Ishikawa (cell line): ENCODE results near the gene GAB2.

Source experiments
- CEBPB ChIP-seq: IDR thresholded peaks from 2 replicates; pipeline ENCODE4 v1.6.1; 2012
- CREB1 ChIP-seq: IDR thresholded peaks from 2 replicates; pipeline ENCODE4 v1.6.1; 2012; ENCODE audit warnings: low read depth
- EGR1 ChIP-seq: IDR thresholded peaks from 2 replicates; pipeline ENCODE4 v1.6.1; 2012
- EP300 ChIP-seq: IDR thresholded peaks from 2 replicates; pipeline ENCODE4 v1.6.1; 2012; ENCODE audit warnings: borderline replicate concordance
- FOXM1 ChIP-seq: IDR thresholded peaks from 2 replicates; pipeline ENCODE4 v1.6.1; 2012; ENCODE audit warnings: low read depth, borderline replicate concordance
- MAX ChIP-seq: IDR thresholded peaks from 2 replicates; pipeline ENCODE4 v1.6.1; 2012
- NFIC ChIP-seq: IDR thresholded peaks from 2 replicates; pipeline ENCODE4 v1.6.1; 2012
- RAD21 ChIP-seq: IDR thresholded peaks from 2 replicates; pipeline ENCODE4 v1.6.1; 2012; ENCODE audit warnings: low read depth
- REST ChIP-seq: IDR thresholded peaks from 2 replicates; pipeline ENCODE4 v1.6.1; 2012; ENCODE audit warnings: low read depth, mild to moderate bottlenecking
- TAF1 ChIP-seq: IDR thresholded peaks from 2 replicates; pipeline ENCODE4 v1.6.1; 2012; ENCODE audit warnings: low read depth, mild to moderate bottlenecking
- TCF12 ChIP-seq: IDR thresholded peaks from 2 replicates; pipeline ENCODE4 v1.6.1; 2012; ENCODE audit warnings: low read depth
- TEAD4 ChIP-seq: IDR thresholded peaks from 2 replicates; pipeline ENCODE4 v1.6.1; 2012
- USF1 ChIP-seq: IDR thresholded peaks from 2 replicates; pipeline ENCODE4 v1.6.1; 2012
- YY1 ChIP-seq: IDR thresholded peaks from 2 replicates; pipeline ENCODE4 v1.6.1; 2012; ENCODE audit warnings: low read depth
- ZBTB7A ChIP-seq: IDR thresholded peaks from 2 replicates; pipeline ENCODE4 v1.6.1; 2012; ENCODE audit warnings: low read depth

The GAB2 gene

GRCh38 chr11:78416285-78417174 lies 1.1 kb downstream of the GAB2 start:
- no peak for TF ChIP-seq TEAD4
- TF ChIP-seq EP300: 0 out of 2 replicates have a peak, but pooled peaks have one; percentile 23
- TF ChIP-seq TAF1: peak; percentile 18; the same call in 1 of the 2 replicates
- no peak for TF ChIP-seq YY1
- TF ChIP-seq FOXM1: no peak
- no peak for TF ChIP-seq CREB1
- no peak; the same call in 1 of the 2 replicates for TF ChIP-seq ZBTB7A
- TF ChIP-seq USF1: 0 out of 2 replicates have a peak, but pooled peaks have one; percentile 9
- peak; percentile 58 for TF ChIP-seq MAX
- no peak for TF ChIP-seq REST
- no peak for TF ChIP-seq NFIC
- no peak for TF ChIP-seq RAD21
- TF ChIP-seq CEBPB: no peak
- TF ChIP-seq TCF12: no peak; the same call in 1 of the 2 replicates

GRCh38 chr11:78415338-78415737 lies 2.3 kb downstream of the GAB2 start:
- TF ChIP-seq EGR1 (no peak), YY1 (no peak), NFIC (no peak), FOXM1 (no peak)

GRCh38 chr11:78414321-78415051 lies 3.1 kb downstream of the GAB2 start:
- no peak for TF ChIP-seq EGR1
- peak; percentile 29 for TF ChIP-seq RAD21

GRCh38 chr11:78408619-78409018 lies 9.0 kb downstream of the GAB2 start:
- TF ChIP-seq FOXM1: no peak
- TF ChIP-seq CEBPB: no peak
- TF ChIP-seq USF1: no peak
- TF ChIP-seq EGR1: no peak
- TF ChIP-seq EP300: no peak
- no peak for TF ChIP-seq YY1
- TF ChIP-seq MAX: no peak
- no peak for TF ChIP-seq RAD21
- TF ChIP-seq TCF12: no peak
- no peak for TF ChIP-seq ZBTB7A
- no peak for TF ChIP-seq CREB1
- no peak for TF ChIP-seq REST
- TF ChIP-seq NFIC: no peak

GRCh38 chr11:78406568-78407196 lies 10.9 kb downstream of the GAB2 start:
- TF ChIP-seq REST: no peak
- TF ChIP-seq RAD21: no peak
- no peak for TF ChIP-seq ZBTB7A
- TF ChIP-seq TCF12: no peak
- TF ChIP-seq YY1: no peak
- no peak for TF ChIP-seq EP300
- no peak for TF ChIP-seq MAX
- no peak for TF ChIP-seq CREB1
- no peak for TF ChIP-seq CEBPB
- no peak for TF ChIP-seq EGR1
- TF ChIP-seq TEAD4: no peak
- TF ChIP-seq USF1: no peak
